Measurements from ENCODE around the gene DGKE.

DNA sequence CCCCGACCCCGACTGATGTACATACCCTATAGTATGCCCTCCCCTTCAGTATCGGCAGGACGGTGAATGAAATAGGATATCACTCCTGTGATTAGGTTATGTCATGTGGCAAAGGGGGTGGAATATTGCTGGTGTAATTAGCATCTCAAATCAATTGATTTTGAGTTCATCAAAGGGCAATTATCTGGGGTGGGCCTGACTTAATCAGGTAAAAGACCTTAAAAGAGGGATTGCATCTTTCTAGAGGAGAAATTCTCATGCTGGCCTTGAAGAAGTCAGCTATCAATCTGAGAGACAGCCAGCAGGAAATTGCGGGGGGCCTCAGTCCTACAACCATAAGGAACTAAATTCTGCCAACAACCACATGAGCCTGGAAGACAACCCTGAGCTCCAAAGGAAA lies 69.6 kb downstream of the DGKE start:
- TF ChIP-seq POLR2A (IDR thresholded peaks at IDR 0.05; ENCODE audit: low read length) (no peak), GATA1 (IDR thresholded peaks at IDR 0.05; ENCODE audit: low read depth, low read length) (no peak)

Data from erythroblast (primary cell).